ENCODE data around the gene REX1BD.

REX1BD gene

DNA sequence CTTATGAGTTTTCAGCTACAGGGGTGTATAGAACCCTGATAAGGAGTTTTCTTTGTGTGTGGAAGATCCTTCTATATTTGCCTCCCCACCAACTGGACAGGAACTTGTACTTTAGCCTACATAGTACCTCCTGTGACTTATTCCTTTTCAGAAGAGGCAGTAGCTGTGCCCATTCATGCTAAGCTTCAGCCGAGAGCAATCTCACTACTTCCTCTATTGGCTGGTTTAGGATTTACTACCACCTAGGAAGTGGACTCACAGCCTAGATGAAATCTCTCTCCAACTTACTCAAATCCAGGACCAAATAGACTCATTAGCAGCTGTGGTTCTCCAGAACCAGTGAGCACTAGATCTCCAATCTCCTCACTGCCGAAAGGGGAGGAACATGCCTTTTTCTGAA is 2.3 kb upstream of the REX1BD start:
- Histone ChIP-seq H3K4me1 (ENCODE audit: insufficient read depth, low read length, poor library complexity, severe bottlenecking) (peaks cover 13% of the 10 kb centered on the region), H3K36me3 (ENCODE audit: insufficient read depth, low read length) (no peaks in the 10 kb centered on the region), H2AFZ (ENCODE audit: low read length) (no peak overlapping the region), H3K9ac (ENCODE audit: low read depth, low read length, poor library complexity, severe bottlenecking) (no peak overlapping the region), H4K20me1 (ENCODE audit: insufficient read depth, low read length, poor library complexity, severe bottlenecking) (peaks cover 4% of the 10 kb centered on the region), H3K4me2 (ENCODE audit: low read depth, low read length, poor library complexity, severe bottlenecking) (no peak overlapping the region), H3K27me3 (ENCODE audit: insufficient read depth, low read length, poor library complexity, severe bottlenecking) (no peaks in the 10 kb centered on the region), H3K79me2 (ENCODE audit: insufficient read depth, low read length) (peaks cover 7% of the 10 kb centered on the region), H3K4me3 (ENCODE audit: low read length, poor library complexity, severe bottlenecking) (no peak overlapping the region), H3F3A (ENCODE audit: low read depth) (no peaks in the 10 kb centered on the region), H3K9me2 (replicated peaks; ENCODE audit: low read depth, low read length) (no peaks in the 10 kb centered on the region), H3K9me3 (ENCODE audit: insufficient read depth, low read depth, low read length) (no peaks in the 10 kb centered on the region)
- TF ChIP-seq EZH2phosphoT487 (IDR thresholded peaks at IDR 0.05; ENCODE audit: borderline replicate concordance) (no peak), CTCF (conservative IDR thresholded peaks at IDR 0.05; ENCODE audit: low read length) (0 out of 2 replicates have a peak, but pooled peaks have one; percentile 13)

DNA sequence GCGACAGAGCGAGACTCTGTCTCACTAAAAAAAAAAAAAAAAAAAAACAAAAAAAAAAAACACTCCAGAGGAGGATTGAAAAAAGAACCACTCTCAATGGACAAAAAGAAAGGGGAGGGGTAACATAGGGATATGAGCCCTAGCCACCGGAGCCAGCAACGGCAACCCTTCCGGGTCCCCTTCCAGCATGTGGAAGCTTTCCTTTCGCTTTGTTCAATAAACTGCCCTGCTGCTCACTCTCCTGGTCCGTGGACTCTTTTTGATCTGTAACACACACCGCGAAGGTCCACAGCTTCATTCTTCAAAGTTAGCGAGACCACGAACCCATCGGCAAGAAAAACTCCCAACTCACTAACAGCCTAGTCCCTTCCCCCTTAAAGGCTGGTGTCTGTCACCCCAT is 1.0 kb upstream of the REX1BD start:
- Histone ChIP-seq H3K4me3 (ENCODE audit: low read length, poor library complexity, severe bottlenecking) (peak overlapping the region; percentile 78), H3K4me1 (ENCODE audit: insufficient read depth, low read length, poor library complexity, severe bottlenecking) (peaks cover 13% of the 10 kb centered on the region), H2AFZ (ENCODE audit: low read length) (no peak overlapping the region), H3K36me3 (ENCODE audit: insufficient read depth, low read length) (no peaks in the 10 kb centered on the region), H3K79me2 (ENCODE audit: insufficient read depth, low read length) (peaks cover 7% of the 10 kb centered on the region), H4K20me1 (ENCODE audit: insufficient read depth, low read length, poor library complexity, severe bottlenecking) (peaks cover 4% of the 10 kb centered on the region), H3K9ac (ENCODE audit: low read depth, low read length, poor library complexity, severe bottlenecking) (peak overlapping the region; percentile 76), H3K27me3 (ENCODE audit: insufficient read depth, low read length, poor library complexity, severe bottlenecking) (no peaks in the 10 kb centered on the region), H3K9me2 (replicated peaks; ENCODE audit: low read depth, low read length) (no peaks in the 10 kb centered on the region), H3K4me2 (ENCODE audit: low read depth, low read length, poor library complexity, severe bottlenecking) (peak overlapping the region; percentile 87), H3K9me3 (ENCODE audit: insufficient read depth, low read depth, low read length) (no peaks in the 10 kb centered on the region), H3F3A (ENCODE audit: low read depth) (no peaks in the 10 kb centered on the region)
- no peak for TF ChIP-seq EZH2phosphoT487 (IDR thresholded peaks at IDR 0.05; ENCODE audit: borderline replicate concordance)
- TF ChIP-seq CTCF (conservative IDR thresholded peaks at IDR 0.05; ENCODE audit: low read length) = no peak

GRCh38 chr19:18587962-18588610 is 512 bp upstream of the REX1BD start:
- Histone ChIP-seq H3K9me3 (ENCODE audit: insufficient read depth, low read depth, low read length) (no peaks in the 10 kb centered on the region), H3K4me1 (ENCODE audit: insufficient read depth, low read length, poor library complexity, severe bottlenecking) (peaks cover 13% of the 10 kb centered on the region)

More at GRCh38 chr19:18587962-18588610, 512 bp upstream of the REX1BD start:
- Histone ChIP-seq H3F3A (ENCODE audit: low read depth) (no peaks in the 10 kb centered on the region), H3K4me2 (ENCODE audit: low read depth, low read length, poor library complexity, severe bottlenecking) (peak overlapping the region; percentile 87), H3K27me3 (ENCODE audit: insufficient read depth, low read length, poor library complexity, severe bottlenecking) (no peaks in the 10 kb centered on the region), H3K9ac (ENCODE audit: low read depth, low read length, poor library complexity, severe bottlenecking) (peak overlapping the region; percentile 76), H3K9me2 (replicated peaks; ENCODE audit: low read depth, low read length) (no peaks in the 10 kb centered on the region), H3K79me2 (ENCODE audit: insufficient read depth, low read length) (peaks cover 7% of the 10 kb centered on the region), H4K20me1 (ENCODE audit: insufficient read depth, low read length, poor library complexity, severe bottlenecking) (peaks cover 4% of the 10 kb centered on the region), H3K4me3 (ENCODE audit: low read length, poor library complexity, severe bottlenecking) (peak overlapping the region; percentile 78), H2AFZ (ENCODE audit: low read length) (peak overlapping the region; percentile 82), H3K36me3 (ENCODE audit: insufficient read depth, low read length) (no peaks in the 10 kb centered on the region)
- TF ChIP-seq EZH2phosphoT487 (IDR thresholded peaks at IDR 0.05; ENCODE audit: borderline replicate concordance) (no peak), CTCF (conservative IDR thresholded peaks at IDR 0.05; ENCODE audit: low read length) (no peak)
